K562 (cell line): ENCODE data around the gene ZNF326. TPM values are rescaled to one million over a fixed set of nuclear protein-coding genes. Genes with fewer than 3 reads are reported as not detected.

ENCODE experiments used
- ARID1B ChIP-seq: fragments of 450-650 bp; IDR thresholded peaks from 2 replicates; pipeline ENCODE4 v1.6.1; 2016; ENCODE audit warnings: antibody characterized with exemption, mild to moderate bottlenecking, inconsistent platforms
- ARID2 ChIP-seq: fragments of 450-650 bp; IDR thresholded peaks from 2 replicates; pipeline ENCODE4 v1.6.1; 2017; ENCODE audit warnings: antibody characterized with exemption, mild to moderate bottlenecking
- BCOR ChIP-seq: fragments of 450-650 bp; IDR thresholded peaks from 2 replicates; pipeline ENCODE4 v1.6.1; 2016
- CBFA2T2 ChIP-seq: fragments of 450-650 bp; conservative IDR thresholded peaks from 2 replicates; pipeline ENCODE4 v1.6.1; 2017; ENCODE audit warnings: mild to moderate bottlenecking
- CEBPZ ChIP-seq: fragments of 150-350 bp; IDR thresholded peaks from 2 replicates; pipeline ENCODE4 v1.6.1; 2014; ENCODE audit warnings: low read depth, mild to moderate bottlenecking, low read length, borderline replicate concordance
- DPF2 ChIP-seq: fragments of 450-650 bp; IDR thresholded peaks from 2 replicates; pipeline ENCODE4 v1.6.1; 2016
- GTF2E2 ChIP-seq: fragments of 200-800 bp; sonication (Bioruptor generic); IDR thresholded peaks from 2 replicates; pipeline ENCODE4 v1.6.1; 2016; ENCODE audit warnings: missing genetic modification characterization, missing compliant biosample characterization
- JUND ChIP-seq, 2 experiments: IDR thresholded peaks; 2 replicates in 1 of 2; 3 replicates in 1 of 2; pipeline ENCODE4 v1.6.1; 2011; ENCODE audit warnings: borderline replicate concordance in 2 of 2, low read depth in 2 of 2, low read length in 2 of 2, improper control_type of control experiment in 1 of 2, missing biosample characterization in 1 of 2, missing genetic modification characterization in 1 of 2, missing genetic modification reagents in 1 of 2
- KDM1A ChIP-seq, 2 experiments: fragments of 450-650 bp; IDR thresholded peaks; 2 replicates each; pipeline ENCODE4 v1.6.1; 2016; ENCODE audit warnings: mild to moderate bottlenecking in 2 of 2
- MCM7 ChIP-seq, 2 experiments: fragments of 450-650 bp; IDR thresholded peaks; 2 replicates each; pipeline ENCODE4 v1.6.1; 2016 to 2018
- MLLT1 ChIP-seq, 2 experiments: fragments of 450-650 bp; IDR thresholded peaks; 2 replicates each; pipeline ENCODE4 v1.6.1; 2016
- SETDB1 ChIP-seq: IDR thresholded peaks from one replicate; pipeline ENCODE4 v1.6.1; 2012; ENCODE audit warnings: low read length, control low read depth, inconsistent platforms
- SIN3B ChIP-seq: fragments of 450-650 bp; IDR thresholded peaks from 2 replicates; pipeline ENCODE4 v1.6.1; 2017; ENCODE audit warnings: low read depth, mild to moderate bottlenecking, moderate library complexity
- SMARCE1 ChIP-seq: fragments of 450-650 bp; IDR thresholded peaks from 2 replicates; pipeline ENCODE4 v1.7.1; 2016; ENCODE audit warnings: mild to moderate bottlenecking
- TAL1 ChIP-seq: fragments of 450-650 bp; IDR thresholded peaks from 2 replicates; pipeline ENCODE4 v1.6.1; 2016; ENCODE audit warnings: mild to moderate bottlenecking
- TFE3 ChIP-seq: fragments of 450-650 bp; formaldehyde crosslinking; IDR thresholded peaks from 2 replicates; pipeline ENCODE4 v1.4.0; 2020; ENCODE audit warnings: mild to moderate bottlenecking, mixed read lengths
- ZNF24 ChIP-seq: fragments of 450-650 bp; IDR thresholded peaks from 2 replicates; pipeline ENCODE4 v1.6.1; 2016
- ZNF717 ChIP-seq: fragments of 250-450 bp; sonication (Bioruptor Pico); IDR thresholded peaks from 2 replicates; pipeline ENCODE4 v1.5.0; 2021
- polyA plus RNA-seq, 8 experiments: library from polyadenylated mRNA; depleted of rRNA in 4 of 8; stranded (reverse) in 5 of 8; unstranded in 3 of 8; fragments of >200 nt; fragmentation: Nextera tagmentation in 2 of 8; fragmentation: Illumina TruSeq in 1 of 8; extraction: Ambion mirVana in 2 of 8; extraction: Trizol in 1 of 8; gene quantifications; 2 replicates each; pipeline versions ENCODE4 v1.2.1 to v1.2.3, GENCODE V29; 2011 to 2014; ENCODE audit warnings: inconsistent platforms in 1 of 8, missing spikeins in 1 of 8
- total RNA-seq, 7 experiments: library from RNA; depleted of rRNA in 6 of 7; stranded (reverse); fragments of >200 nt in 6 of 7; fragmentation: Illumina TruSeq in 2 of 7; extraction: Trizol in 2 of 7; gene quantifications; 2 replicates each; pipeline versions ENCODE4 v1.2.1 to v1.2.3, GENCODE V29; 2011 to 2021; ENCODE audit warnings: low replicate concordance in 1 of 7
- TF ChIP-seq, protein P1 (sequence below): fragments of 250-450 bp; sonication (Bioruptor Pico); IDR thresholded peaks from 2 replicates; pipeline ENCODE4 v1.5.0; 2021; ENCODE audit warnings: mild to moderate bottlenecking, borderline replicate concordance

Gene ZNF326
- total and polyA plus RNA-seq, 9 of the 15 experiments (the other 6 are each of a cell fraction or from before 2014, with no cell fraction given): 7.2 to 33.2 (median 20.1) TPM

DNA sequence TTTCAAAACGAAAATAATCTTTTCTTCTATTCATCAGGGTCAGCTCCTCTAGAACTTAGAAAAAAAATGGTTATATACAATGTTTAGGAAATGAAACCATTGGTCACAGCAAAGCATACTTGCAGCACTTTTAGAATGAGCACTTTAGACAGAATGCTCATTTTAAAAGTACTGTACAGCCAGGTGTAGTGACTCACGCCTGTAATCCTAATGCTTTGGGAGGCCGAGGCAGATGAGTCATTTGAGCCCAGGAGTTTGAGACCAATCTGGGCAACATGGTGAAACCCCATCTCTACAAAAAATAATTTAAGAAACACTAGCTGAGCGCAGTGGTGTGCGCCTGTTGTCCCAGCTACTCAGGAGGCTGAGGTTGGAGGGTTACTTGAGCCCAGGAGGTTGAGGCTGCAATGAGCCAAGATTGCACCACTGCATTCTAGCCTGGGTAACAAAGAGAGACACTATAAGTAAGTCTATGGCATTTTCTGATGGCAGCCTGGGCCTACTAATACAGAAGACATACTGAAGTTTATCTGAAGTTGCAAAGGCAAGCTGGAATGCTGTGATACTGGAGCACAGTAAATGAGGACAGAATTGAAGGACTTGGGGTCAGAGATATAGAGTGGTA, 48.9 kb upstream of the ZNF326 start (continued):
- TF ChIP-seq TFE3: no peak
- TF ChIP-seq ARID1B: peak; percentile 37; the same call in 1 of the 2 replicates
- TF ChIP-seq SETDB1: no peak
- TF ChIP-seq MCM7 (IDR thresholded peaks at IDR 0.05): no peak
- no peak for TF ChIP-seq CEBPZ
- no peak for TF ChIP-seq SIN3B
- TF ChIP-seq KDM1A (IDR thresholded peaks at IDR 0.05): peak in 1 of 2 experiments; percentile 29; a peak in 2 of 4 replicates
- TF ChIP-seq BCOR: no peak
- peak; percentile 71 for TF ChIP-seq SMARCE1
- TF ChIP-seq CBFA2T2: peak; percentile 34; the same call in 1 of the 2 replicates
- TF ChIP-seq MLLT1 (IDR thresholded peaks at IDR 0.05): no peak
- 0 out of 2 replicates have a peak, but pooled peaks have one; percentile 5 for TF ChIP-seq TAL1
- TF ChIP-seq DPF2: peak; percentile 35; the same call in 1 of the 2 replicates
- no peak for TF ChIP-seq ZNF717 (CRISPR knock-in tag)
- TF ChIP-seq, protein P1, sequence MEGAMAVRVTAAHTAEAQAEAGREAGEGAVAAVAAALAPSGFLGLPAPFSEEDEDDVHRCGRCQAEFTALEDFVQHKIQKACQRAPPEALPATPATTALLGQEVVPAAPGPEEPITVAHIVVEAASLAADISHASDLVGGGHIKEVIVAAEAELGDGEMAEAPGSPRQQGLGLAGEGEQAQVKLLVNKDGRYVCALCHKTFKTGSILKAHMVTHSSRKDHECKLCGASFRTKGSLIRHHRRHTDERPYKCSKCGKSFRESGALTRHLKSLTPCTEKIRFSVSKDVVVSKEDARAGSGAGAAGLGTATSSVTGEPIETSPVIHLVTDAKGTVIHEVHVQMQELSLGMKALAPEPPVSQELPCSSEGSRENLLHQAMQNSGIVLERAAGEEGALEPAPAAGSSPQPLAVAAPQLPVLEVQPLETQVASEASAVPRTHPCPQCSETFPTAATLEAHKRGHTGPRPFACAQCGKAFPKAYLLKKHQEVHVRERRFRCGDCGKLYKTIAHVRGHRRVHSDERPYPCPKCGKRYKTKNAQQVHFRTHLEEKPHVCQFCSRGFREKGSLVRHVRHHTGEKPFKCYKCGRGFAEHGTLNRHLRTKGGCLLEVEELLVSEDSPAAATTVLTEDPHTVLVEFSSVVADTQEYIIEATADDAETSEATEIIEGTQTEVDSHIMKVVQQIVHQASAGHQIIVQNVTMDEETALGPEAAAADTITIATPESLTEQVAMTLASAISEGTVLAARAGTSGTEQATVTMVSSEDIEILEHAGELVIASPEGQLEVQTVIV (CRISPR knock-in tag): no peak
- no peak for TF ChIP-seq ARID2
- TF ChIP-seq GTF2E2 (tag): no peak
- TF ChIP-seq JUND (IDR thresholded peaks at IDR 0.05; ENCODE audit: borderline replicate concordance, low read depth, low read length): peak; percentile 81; the same call in 1 of the 2 replicates
- peak; percentile 63; the same call in 1 of the 3 replicates for TF ChIP-seq JUND (tag; IDR thresholded peaks at IDR 0.05; ENCODE audit: borderline replicate concordance, low read depth, low read length)
- no peak for TF ChIP-seq ZNF24
